Measurements from ENCODE around the gene PTPRJ. TPM values are rescaled to one million over a fixed set of nuclear protein-coding genes. Genes with fewer than 3 reads are reported as not detected.

The PTPRJ gene
- total and polyA plus RNA-seq, 2 of the 13 experiments (the other 11 are each of a cell fraction or from before 2014, with no cell fraction given), result 1.0 to 1.2 TPM

- no TSS peak for BruUV-seq (replicated peaks)
- Histone ChIP-seq H3K4me1 (ENCODE audit: insufficient read depth, low read length) (peaks cover 25% of the 10 kb centered on the region), H3K4me3 (replicated peaks in 1 of 3; ENCODE audit: insufficient read depth in 1 of 3, low read depth in 2 of 3, low read length in 3 of 3) (no peak overlapping the region), H3K27me3 (ENCODE audit: control insufficient read depth in 1 of 2, insufficient read depth in 2 of 2, low read length in 2 of 2) (no peaks in the 10 kb centered on the region), H3K9ac (ENCODE audit: insufficient read depth, low read depth, low read length) (no peak overlapping the region), H3K9me3 (ENCODE audit: low read length) (no peaks in the 10 kb centered on the region), H3K79me2 (ENCODE audit: insufficient read depth, low read length) (no peaks in the 10 kb centered on the region), H4K20me1 (ENCODE audit: insufficient read depth, low read length) (no peaks in the 10 kb centered on the region), H3K4me2 (ENCODE audit: low read depth, low read length) (no peak overlapping the region), H3K27ac (ENCODE audit: extremely low read length, insufficient read depth, low read length) (no peak overlapping the region), H3K36me3 (replicated peaks in 1 of 2; ENCODE audit: control insufficient read depth in 1 of 2, insufficient read depth in 2 of 2, low read length in 2 of 2) (no peaks in the 10 kb centered on the region), H2AFZ (ENCODE audit: low read length) (no peak overlapping the region)
- FAIRE-seq (no peak), ATAC-seq (no peak), DNase-seq (ENCODE audit: low spot score) (no peak)
- intact Hi-C loops (cut with micrococcal nuclease; ENCODE audit: unreplicated experiment), result no loop called here
- ChIA-PET CTCF (ENCODE audit: low intra/inter-chr PET ratio, low total read pairs) (no interaction called here), POLR2A (no interaction called here)
- in situ Hi-C loops (cut with HindIII; ENCODE audit: extremely low pct_ligation_motif_present, low pct_unique_long_range_greater_than_20kb), result no loop called here
- TF ChIP-seq MEIS2 (CRISPR knock-in tag; IDR thresholded peaks at IDR 0.05) (no peak), TGIF2 (CRISPR knock-in tag; IDR thresholded peaks at IDR 0.05) (no peak), CAMTA2 (CRISPR knock-in tag; IDR thresholded peaks at IDR 0.05; ENCODE audit: borderline replicate concordance) (no peak), ZNF260 (CRISPR knock-in tag; IDR thresholded peaks at IDR 0.05; ENCODE audit: borderline replicate concordance, low read depth) (no peak), ZNF772 (CRISPR knock-in tag; IDR thresholded peaks at IDR 0.05) (no peak), NFE2 (CRISPR knock-in tag; IDR thresholded peaks at IDR 0.05) (no peak), NFKBIZ (CRISPR knock-in tag; IDR thresholded peaks at IDR 0.05) (no peak), ZKSCAN5 (CRISPR knock-in tag; IDR thresholded peaks at IDR 0.05) (no peak)
- TF ChIP-seq, protein P1, sequence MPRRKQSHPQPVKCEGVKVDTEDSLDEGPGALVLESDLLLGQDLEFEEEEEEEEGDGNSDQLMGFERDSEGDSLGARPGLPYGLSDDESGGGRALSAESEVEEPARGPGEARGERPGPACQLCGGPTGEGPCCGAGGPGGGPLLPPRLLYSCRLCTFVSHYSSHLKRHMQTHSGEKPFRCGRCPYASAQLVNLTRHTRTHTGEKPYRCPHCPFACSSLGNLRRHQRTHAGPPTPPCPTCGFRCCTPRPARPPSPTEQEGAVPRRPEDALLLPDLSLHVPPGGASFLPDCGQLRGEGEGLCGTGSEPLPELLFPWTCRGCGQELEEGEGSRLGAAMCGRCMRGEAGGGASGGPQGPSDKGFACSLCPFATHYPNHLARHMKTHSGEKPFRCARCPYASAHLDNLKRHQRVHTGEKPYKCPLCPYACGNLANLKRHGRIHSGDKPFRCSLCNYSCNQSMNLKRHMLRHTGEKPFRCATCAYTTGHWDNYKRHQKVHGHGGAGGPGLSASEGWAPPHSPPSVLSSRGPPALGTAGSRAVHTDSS (CRISPR knock-in tag; conservative IDR thresholded peaks at IDR 0.05), result no peak
- WGBS (ENCODE audit: low lambda C conversion rate), result 87% methylated on average over 12 of the region's 12 CpGs
Observed at GRCh38 chr11:48058788-48059187, 78.4 kb downstream of the PTPRJ start.

- no peak for FAIRE-seq
- H3K4me2 ChIP-seq (ENCODE audit: low read depth, low read length), result no peak overlapping the region
- H3K79me2 ChIP-seq (ENCODE audit: insufficient read depth, low read length), result no peaks in the 10 kb centered on the region
- no peak overlapping the region for H3K27ac ChIP-seq (ENCODE audit: extremely low read length, insufficient read depth, low read length)
- ChIA-PET POLR2A (no interaction called here), CTCF (ENCODE audit: low intra/inter-chr PET ratio, low total read pairs) (no interaction called here)
- no peaks in the 10 kb centered on the region for H3K36me3 ChIP-seq (replicated peaks in 1 of 2; ENCODE audit: control insufficient read depth in 1 of 2, insufficient read depth in 2 of 2, low read length in 2 of 2)
- no peaks in the 10 kb centered on the region for H3K4me1 ChIP-seq (ENCODE audit: insufficient read depth, low read length)
- in situ Hi-C loops (cut with HindIII; ENCODE audit: extremely low pct_ligation_motif_present, low pct_unique_long_range_greater_than_20kb) (no loop called here), intact Hi-C loops (cut with micrococcal nuclease; ENCODE audit: unreplicated experiment) (no loop called here)
- ATAC-seq, result no peak
- no peak overlapping the region for H3K4me3 ChIP-seq (replicated peaks in 1 of 3; ENCODE audit: insufficient read depth in 1 of 3, low read depth in 2 of 3, low read length in 3 of 3)
- no peak overlapping the region for H3K9ac ChIP-seq (ENCODE audit: insufficient read depth, low read depth, low read length)
- H3K9me3 ChIP-seq (ENCODE audit: low read length), result no peaks in the 10 kb centered on the region
- no peaks in the 10 kb centered on the region for H4K20me1 ChIP-seq (ENCODE audit: insufficient read depth, low read length)
- no TSS peak for BruUV-seq (replicated peaks)
- H3K27me3 ChIP-seq (ENCODE audit: control insufficient read depth in 1 of 2, insufficient read depth in 2 of 2, low read length in 2 of 2), result no peaks in the 10 kb centered on the region
- no peak for DNase-seq (ENCODE audit: low spot score)
- WGBS (ENCODE audit: low lambda C conversion rate), result 84% methylated on average over 3 of the region's 3 CpGs
- no peak overlapping the region for H2AFZ ChIP-seq (ENCODE audit: low read length)
- TF ChIP-seq REL (CRISPR knock-in tag; conservative IDR thresholded peaks at IDR 0.05) (no peak), NBN (conservative IDR thresholded peaks at IDR 0.05) (no peak), SETDB1 (CRISPR knock-in tag; IDR thresholded peaks at IDR 0.05; ENCODE audit: borderline replicate concordance) (no peak), MED13 (CRISPR knock-in tag; IDR thresholded peaks at IDR 0.05) (no peak), POGZ (CRISPR knock-in tag; IDR thresholded peaks at IDR 0.05) (no peak), ZNF501 (CRISPR knock-in tag; IDR thresholded peaks at IDR 0.05) (no peak), SIN3B (IDR thresholded peaks at IDR 0.05; ENCODE audit: low read length) (no peak), HOXA9 (CRISPR knock-in tag; IDR thresholded peaks at IDR 0.05; ENCODE audit: borderline replicate concordance) (no peak), ZNF292 (CRISPR knock-in tag; IDR thresholded peaks at IDR 0.05; ENCODE audit: borderline replicate concordance, low read depth) (no peak)
- TF ChIP-seq, protein P2, sequence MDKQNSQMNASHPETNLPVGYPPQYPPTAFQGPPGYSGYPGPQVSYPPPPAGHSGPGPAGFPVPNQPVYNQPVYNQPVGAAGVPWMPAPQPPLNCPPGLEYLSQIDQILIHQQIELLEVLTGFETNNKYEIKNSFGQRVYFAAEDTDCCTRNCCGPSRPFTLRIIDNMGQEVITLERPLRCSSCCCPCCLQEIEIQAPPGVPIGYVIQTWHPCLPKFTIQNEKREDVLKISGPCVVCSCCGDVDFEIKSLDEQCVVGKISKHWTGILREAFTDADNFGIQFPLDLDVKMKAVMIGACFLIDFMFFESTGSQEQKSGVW (CRISPR knock-in tag; IDR thresholded peaks at IDR 0.05; ENCODE audit: borderline replicate concordance), result no peak
Observed at GRCh38 chr11:48062649-48063048, 82.3 kb downstream of the PTPRJ start.
